Vagina (tissue), 2 donors: ENCODE data around the gene DPEP3.

Experiments used
- CTCF ChIP-seq, 3 experiments: fragments of 450-650 bp in 2 of 3; fragments of 200-600 bp in 1 of 3; sonication (generic) in 1 of 3; IDR thresholded peaks; one replicate each; pipeline ENCODE4 v1.5.1; 2017 to 2019; ENCODE audit warnings: antibody characterized with exemption in 3 of 3, mild to moderate bottlenecking in 2 of 3, moderate library complexity in 2 of 3
- POLR2A ChIP-seq, 2 donors: fragments of 450-650 bp; IDR thresholded peaks; one replicate each; pipeline ENCODE4 v1.6.1; 2017; ENCODE audit warnings: antibody characterized with exemption in 2 of 2, mild to moderate bottlenecking in 2 of 2, moderate library complexity in 2 of 2
- POLR2AphosphoS5 ChIP-seq, 2 donors: sonication (generic); formaldehyde crosslinking; IDR thresholded peaks; one replicate each; pipeline ENCODE4 v1.9.0; 2017; ENCODE audit warnings: antibody characterized with exemption in 2 of 2, mild to moderate bottlenecking in 2 of 2, low read depth in 1 of 2; ENCODE audit not compliant: insufficient read depth in 1 of 2

- TF ChIP-seq CTCF (IDR thresholded peaks at IDR 0.05) (no peak), POLR2A (IDR thresholded peaks at IDR 0.05) (peak in 1 of 2 donors; percentile 55), POLR2AphosphoS5 (IDR thresholded peaks at IDR 0.05; ENCODE audit: insufficient read depth in 1 of 2, low read depth in 1 of 2) (peak; percentile 95 to 97)
Observed at GRCh38 chr16:67935402-67936123, 44.7 kb downstream of the DPEP3 start.
